H1 (cell line): Measurements from ENCODE around the gene IQCF6. TPM values are rescaled to one million over a fixed set of nuclear protein-coding genes. Genes with fewer than 3 reads are reported as not detected.
A peak's percentile ranks its signal among the peaks of the same experiment; 100 is the strongest.

Experiments
- CTCF ChIA-PET: fragments of 300-600 bp; sonication (Branson Sonifier 250); formaldehyde crosslinking; loops from one replicate; lab custom pipeline; 2021; ENCODE audit not compliant: partially characterized antibody; lab: Charles Lee
- POLR2A ChIA-PET: fragments of 300-600 bp; sonication (Branson Sonifier 250); formaldehyde crosslinking; loops from one replicate; lab custom pipeline; 2021; ENCODE audit warnings: inconsistent platforms; ENCODE audit not compliant: partially characterized antibody; lab: Charles Lee
- DNase-seq, 2 experiments: peaks; one replicate each; pipeline versions ENCODE4 v3.0.0 to v3.0.0-alpha.2; 2010 to 2022; ENCODE audit warnings: low spot score in 2 of 2, low read depth in 1 of 2, mixed read lengths in 1 of 2
- FAIRE-seq: peaks from 2 replicates; lab custom pipeline; 2011; peaks lifted over from hg19 to GRCh38; lab: Jason Lieb, UNC
- H2AFZ ChIP-seq: 2 replicates; pipeline ENCODE4 v1.8.1; 2012; ENCODE audit warnings: low read length, inconsistent platforms
- H2AK5ac ChIP-seq: 2 replicates; pipeline ENCODE4 v1.6.1; 2013; ENCODE audit warnings: low read depth, low read length
- H2BK120ac ChIP-seq: replicated peaks from 2 replicates; pipeline ENCODE3; 2013; ENCODE audit warnings: low read depth, low read length, inconsistent platforms
- H2BK12ac ChIP-seq: 2 replicates; pipeline ENCODE4 v1.6.1; 2013; ENCODE audit warnings: low read depth, low read length
- H2BK15ac ChIP-seq: 2 replicates; pipeline ENCODE4 v1.6.1; 2013; ENCODE audit warnings: low read length
- H2BK20ac ChIP-seq: 2 replicates; pipeline ENCODE4 v1.6.1; 2013; ENCODE audit warnings: low read length
- H2BK5ac ChIP-seq: 2 replicates; pipeline ENCODE4 v1.6.1; 2013; ENCODE audit warnings: low read depth, low read length
- H3K14ac ChIP-seq: 2 replicates; pipeline ENCODE4 v1.6.1; 2013; ENCODE audit warnings: inconsistent platforms; ENCODE audit not compliant: insufficient read length
- H3K18ac ChIP-seq: 2 replicates; pipeline ENCODE4 v1.6.1; 2013; ENCODE audit warnings: low read length; ENCODE audit errors: extremely low read depth
- H3K23ac ChIP-seq: 2 replicates; pipeline ENCODE4 v1.6.1; 2013; ENCODE audit warnings: inconsistent platforms; ENCODE audit not compliant: insufficient read length
- H3K23me2 ChIP-seq: 2 replicates; pipeline ENCODE4 v1.6.1; 2013; ENCODE audit warnings: low read depth, low read length
- H3K27ac ChIP-seq: 2 replicates; pipeline ENCODE4 v1.6.1; 2011; ENCODE audit warnings: low read depth, low read length, inconsistent platforms
- H3K27me3 ChIP-seq, 4 experiments: replicated peaks in 1 of 4; 1 replicate in 1 of 4; 2 replicates in 3 of 4; pipeline versions ENCODE4 v1.6.1 to v1.8.1; 2011 to 2013; ENCODE audit warnings: low read length in 3 of 4, mild to moderate bottlenecking in 3 of 4, inconsistent platforms in 2 of 4, mixed read lengths in 2 of 4, moderate library complexity in 1 of 4; ENCODE audit not compliant: control insufficient read depth in 3 of 4, insufficient read depth in 3 of 4; ENCODE audit errors: extremely low read depth in 1 of 4
- H3K36me3 ChIP-seq, 4 experiments: 2 replicates each; pipeline versions ENCODE4 v1.6.1 to v1.8.1; 2011 to 2013; ENCODE audit warnings: mild to moderate bottlenecking in 4 of 4, low read length in 3 of 4, moderate library complexity in 2 of 4, control low read depth in 1 of 4, inconsistent platforms in 1 of 4; ENCODE audit not compliant: insufficient read depth in 4 of 4, control insufficient read depth in 2 of 4
- H3K4ac ChIP-seq: replicated peaks from 2 replicates; pipeline ENCODE3; 2013; ENCODE audit warnings: low read length, low read depth, mixed read lengths, inconsistent platforms; ENCODE audit not compliant: insufficient read length
- H3K4me1 ChIP-seq, 4 experiments: replicated peaks in 1 of 4; 1 replicate in 1 of 4; 2 replicates in 3 of 4; pipeline versions ENCODE4 v1.6.1 to v1.8.1; 2011 to 2013; ENCODE audit warnings: low read length in 3 of 4, inconsistent platforms in 2 of 4, mixed read lengths in 1 of 4; ENCODE audit not compliant: insufficient read depth in 4 of 4, control insufficient read depth in 3 of 4
- H3K4me2 ChIP-seq, 2 experiments: 2 replicates each; pipeline versions ENCODE4 v1.6.1 to v1.8.1; 2011 to 2013; ENCODE audit warnings: low read depth in 2 of 2, low read length in 2 of 2, control low read depth in 1 of 2, inconsistent platforms in 1 of 2, mild to moderate bottlenecking in 1 of 2; ENCODE audit not compliant: insufficient read depth in 1 of 2
- H3K4me3 ChIP-seq, 4 experiments: fragments of 200-600, 300-600 bp in 1 of 4; sonication (generic), shearing (Covaris generic), sonication (Bioruptor Twin) in 1 of 4; 2 replicates each; pipeline versions ENCODE4 v1.5.1 to v1.8.1; 2011 to 2016; ENCODE audit warnings: low read length in 4 of 4, low read depth in 3 of 4, control low read depth in 2 of 4, inconsistent platforms in 2 of 4, mild to moderate bottlenecking in 2 of 4, mixed read lengths in 1 of 4, moderate library complexity in 1 of 4; ENCODE audit not compliant: insufficient read depth in 2 of 4; ENCODE audit errors: extremely low read depth in 1 of 4
- H3K56ac ChIP-seq: replicated peaks from 2 replicates; pipeline ENCODE3; 2013; ENCODE audit warnings: low read depth, mild to moderate bottlenecking, mixed read lengths, low read length, inconsistent platforms; ENCODE audit not compliant: insufficient read length
- H3K79me1 ChIP-seq: 2 replicates; pipeline ENCODE4 v1.6.1; 2013; ENCODE audit warnings: low read depth, low read length, control low read depth
- H3K79me2 ChIP-seq, 2 experiments: 2 replicates each; pipeline versions ENCODE4 v1.6.1 to v1.8.1; 2012 to 2013; ENCODE audit warnings: low read length in 2 of 2, mild to moderate bottlenecking in 2 of 2, inconsistent platforms in 1 of 2; ENCODE audit not compliant: insufficient read depth in 2 of 2, control insufficient read depth in 1 of 2
- H3K9ac ChIP-seq, 4 experiments: replicated peaks in 1 of 4; 1 replicate in 1 of 4; 2 replicates in 3 of 4; pipeline versions ENCODE4 v1.6.1 to v1.8.1; 2011 to 2013; ENCODE audit warnings: low read depth in 3 of 4, low read length in 3 of 4, control low read depth in 2 of 4, mild to moderate bottlenecking in 2 of 4, moderate library complexity in 2 of 4, inconsistent platforms in 1 of 4; ENCODE audit errors: extremely low read depth in 1 of 4
- H3K9me3 ChIP-seq, 2 experiments: 2 replicates each; pipeline versions ENCODE4 v1.6.1 to v1.8.1; 2012 to 2013; ENCODE audit warnings: mild to moderate bottlenecking in 2 of 2, moderate library complexity in 2 of 2, control low read depth in 1 of 2, inconsistent platforms in 1 of 2, low read depth in 1 of 2, low read length in 1 of 2, mixed read lengths in 1 of 2; ENCODE audit not compliant: insufficient read depth in 2 of 2
- H4K20me1 ChIP-seq, 2 experiments: replicated peaks in 1 of 2; 2 replicates each; pipeline versions ENCODE3 to v1.8.1; 2011 to 2013; ENCODE audit warnings: inconsistent platforms in 2 of 2, low read length in 2 of 2, mild to moderate bottlenecking in 1 of 2; ENCODE audit not compliant: insufficient read depth in 2 of 2, control insufficient read depth in 1 of 2
- H4K5ac ChIP-seq: 2 replicates; pipeline ENCODE4 v1.6.1; 2013; ENCODE audit warnings: low read length, low read depth, mixed read lengths, inconsistent platforms; ENCODE audit not compliant: insufficient read length
- H4K8ac ChIP-seq: 2 replicates; pipeline ENCODE4 v1.8.0; 2013; ENCODE audit warnings: mild to moderate bottlenecking, moderate library complexity, low read length, inconsistent platforms; ENCODE audit not compliant: insufficient read depth; ENCODE audit errors: extremely low read depth
- H4K91ac ChIP-seq: replicated peaks from 2 replicates; pipeline ENCODE3; 2013; ENCODE audit warnings: low read length, mixed read lengths, inconsistent platforms; ENCODE audit not compliant: insufficient read length
- BCL11A ChIP-seq, 2 experiments: IDR thresholded peaks; one replicate each; pipeline ENCODE4 v1.6.1; 2011; ENCODE audit warnings: low read depth in 2 of 2, low read length in 2 of 2, mild to moderate bottlenecking in 2 of 2
- BRCA1 ChIP-seq: IDR thresholded peaks from 2 replicates; pipeline ENCODE4 v1.6.1; 2012; ENCODE audit warnings: low read depth, low read length, improper control_type of control experiment
- CEBPB ChIP-seq: IDR thresholded peaks from 2 replicates; pipeline ENCODE4 v1.6.1; 2012; ENCODE audit warnings: low read depth, low read length
- SP1 ChIP-seq: IDR thresholded peaks from 2 replicates; pipeline ENCODE4 v1.6.1; 2011; ENCODE audit warnings: low read depth, low read length
- TBP ChIP-seq: IDR thresholded peaks from 2 replicates; pipeline ENCODE4 v1.6.1; 2011; ENCODE audit warnings: low read depth, low read length, improper control_type of control experiment
- WGBS, 2 experiments: shearing (Covaris generic) in 1 of 2; methylation state at CpG; one replicate each; pipeline versions ENCODE4 v1.1.6 to v1.1.7; 2013 to 2015; ENCODE audit warnings: low lambda C conversion rate in 2 of 2, mixed read lengths in 2 of 2, inconsistent platforms in 1 of 2, low coverage in 1 of 2, missing lambda C conversion rate in 1 of 2; ENCODE audit not compliant: insufficient replicate concordance in 2 of 2, insufficient coverage in 1 of 2, insufficient read length in 1 of 2; ENCODE audit errors: extremely low coverage in 1 of 2, missing lambda C conversion rate in 1 of 2; 5-methylcytosine and 5-hydroxymethylcytosine counted together
- polyA plus RNA-seq, 7 experiments: library from polyadenylated mRNA; depleted of rRNA in 3 of 7; stranded (reverse) in 5 of 7; unstranded in 2 of 7; fragments of >200 nt in 5 of 7; fragments of 200-250 nt in 2 of 7; gene quantifications; 1 replicate in 5 of 7; 2 replicates in 1 of 7; 4 replicates in 1 of 7; pipeline versions ENCODE4 v1.2.1 to v1.2.3, GENCODE V29; 2011 to 2013; ENCODE audit warnings: missing spikeins in 2 of 7, mixed read lengths in 2 of 7
- total RNA-seq: library from RNA; stranded (reverse); fragmentation: NEBNext Ultra II Directional; extraction: Animal tissue kit (Norgen Biotek cat#: 25700); gene quantifications from 2 replicates; pipeline ENCODE4 v1.2.1, GENCODE V29; 2021

The IQCF6 gene
- total and polyA plus RNA-seq, 2 of the 8 experiments (the other 6 are each of a cell fraction or from before 2014, with no cell fraction given), result not detected

DNA sequence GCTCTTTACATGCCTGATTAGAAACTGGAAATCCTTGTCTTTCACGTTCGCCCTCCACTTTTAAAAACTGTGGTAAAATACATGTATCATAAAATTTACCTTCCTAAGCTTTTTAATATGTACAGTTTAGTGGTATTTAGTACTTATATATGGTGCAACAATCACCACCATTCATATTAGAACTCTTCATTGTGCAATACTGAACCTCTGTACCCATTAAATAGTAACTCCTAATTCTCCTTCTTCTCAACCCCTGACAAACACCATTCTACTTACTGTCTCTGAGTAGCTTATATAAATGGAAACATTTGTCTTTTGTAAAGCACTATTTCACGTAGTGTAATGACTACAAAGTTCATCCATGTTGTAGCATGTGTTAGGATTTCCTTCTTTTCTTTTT is 44.0 kb downstream of the IQCF6 start:
- 69% methylated on average over 3 of the region's 3 CpGs; no CpG with 5 or more reads in 1 of the 2 experiments for WGBS, 2 experiments
- Histone ChIP-seq H3K14ac (no peak overlapping the region), H3K27me3 (no peaks in the 10 kb centered on the region), H3K4ac (no peak overlapping the region), H3K18ac (no peak overlapping the region), H3K9me3 (no peaks in the 10 kb centered on the region), H2BK20ac (no peak overlapping the region), H3K79me1 (no peaks in the 10 kb centered on the region), H3K23ac (no peak overlapping the region), H4K20me1 (no peaks in the 10 kb centered on the region), H3K36me3 (no peaks in the 10 kb centered on the region), H4K91ac (no peak overlapping the region), H3K9ac (no peak overlapping the region), H2BK120ac (no peak overlapping the region), H3K79me2 (no peaks in the 10 kb centered on the region), H2AFZ (peak overlapping the region; percentile 86; the same call in 1 of the 2 replicates), H4K8ac (no peak overlapping the region), H2AK5ac (no peak overlapping the region), H2BK5ac (no peak overlapping the region), H3K4me1 (peaks cover 0 to 5% (median 0%) of the 10 kb centered on the region in 4 experiments; a peak in 2 of 7 replicates), H3K23me2 (no peaks in the 10 kb centered on the region; the same call in 1 of the 2 replicates), H3K27ac (no peak overlapping the region), H2BK12ac (no peak overlapping the region), H2BK15ac (no peak overlapping the region), H3K4me2 (no peak overlapping the region), H3K56ac (no peak overlapping the region), H4K5ac (no peak overlapping the region), H3K4me3 (no peak overlapping the region)
- POLR2A ChIA-PET, result interaction anchor here (1.0 kb wide), 1 partner anchor 14 kb away, joined by 3 read pairs; no protein-coding TSS in a partner anchor
- FAIRE-seq (no peak), DNase-seq (no peak)
- peak; percentile 33; the same call in 1 of the 2 replicates for TF ChIP-seq CEBPB
- no peak for TF ChIP-seq BCL11A (IDR thresholded peaks at IDR 0.05; ENCODE audit: low read depth in 2 of 2, low read length in 2 of 2)
- no peak for TF ChIP-seq BRCA1
- TF ChIP-seq TBP, result no peak
- TF ChIP-seq SP1, result no peak
- CTCF ChIA-PET, result interaction anchor here (0.6 to 3.0 kb wide), 6 partner anchors 10 to 1556 kb away, joined by 3 to 13 read pairs (median 3); no protein-coding TSS in a partner anchor
